ENCODE results near the gene TP63.

The TP63 gene

GRCh38 chr3:189809583-189809982 lies 178.4 kb downstream of the TP63 start:
- DNase-seq (ENCODE audit: low read depth in 1 of 2, low spot score in 1 of 2): no peak

GRCh38 chr3:189812806-189813465 lies 181.7 kb downstream of the TP63 start:
- no peak for DNase-seq (ENCODE audit: low read depth in 1 of 2, low spot score in 1 of 2)

GRCh38 chr3:189813647-189814240 lies 182.6 kb downstream of the TP63 start:
- no peak for DNase-seq (ENCODE audit: low read depth in 1 of 2, low spot score in 1 of 2)

- DNase-seq (ENCODE audit: low read depth in 1 of 2, low spot score in 1 of 2): no peak
Observed at GRCh38 chr3:189820365-189820720, 189.2 kb downstream of the TP63 start.

DNA sequence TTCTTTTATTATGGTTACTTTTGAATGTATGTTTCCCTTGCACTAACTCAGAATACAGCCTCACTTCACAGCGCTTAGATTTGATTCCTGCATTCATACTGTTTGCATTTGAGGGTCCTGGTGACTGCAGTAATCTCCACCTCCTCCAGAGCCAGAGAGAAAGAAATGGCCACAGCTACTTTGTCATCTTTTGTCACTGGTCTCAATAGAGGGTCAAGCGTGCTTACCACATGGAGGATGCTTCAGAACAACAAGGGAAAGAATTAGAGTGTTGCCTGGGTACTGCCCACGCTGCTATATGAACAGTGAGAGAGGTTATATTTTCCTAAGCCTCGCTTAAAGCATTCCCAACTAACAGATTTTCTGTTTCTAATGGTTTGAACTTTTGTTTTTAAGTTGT lies 190.1 kb downstream of the TP63 start:
- no peak for DNase-seq (ENCODE audit: low read depth in 1 of 2, low spot score in 1 of 2)

DNA sequence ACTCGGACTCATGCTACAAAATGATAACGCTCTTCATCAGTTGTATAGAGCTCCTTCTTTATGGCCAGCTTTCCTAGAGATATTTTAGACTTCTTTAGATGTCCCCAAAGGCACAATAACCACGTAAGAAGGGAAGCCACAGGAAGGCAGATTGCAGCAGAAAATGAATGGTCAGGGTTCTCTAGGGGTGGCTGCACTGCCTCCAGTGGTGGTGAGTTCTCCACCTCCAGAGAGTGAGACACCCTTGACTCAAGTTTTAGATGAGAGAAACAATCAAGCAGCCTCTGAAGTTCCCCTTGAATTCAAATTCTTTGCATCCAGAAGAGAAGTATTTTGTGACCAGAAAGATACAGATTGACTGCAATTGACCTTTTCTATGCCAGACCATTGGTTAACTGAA lies 191.5 kb downstream of the TP63 start:
- DNase-seq (ENCODE audit: low read depth in 1 of 2, low spot score in 1 of 2): no peak

DNA sequence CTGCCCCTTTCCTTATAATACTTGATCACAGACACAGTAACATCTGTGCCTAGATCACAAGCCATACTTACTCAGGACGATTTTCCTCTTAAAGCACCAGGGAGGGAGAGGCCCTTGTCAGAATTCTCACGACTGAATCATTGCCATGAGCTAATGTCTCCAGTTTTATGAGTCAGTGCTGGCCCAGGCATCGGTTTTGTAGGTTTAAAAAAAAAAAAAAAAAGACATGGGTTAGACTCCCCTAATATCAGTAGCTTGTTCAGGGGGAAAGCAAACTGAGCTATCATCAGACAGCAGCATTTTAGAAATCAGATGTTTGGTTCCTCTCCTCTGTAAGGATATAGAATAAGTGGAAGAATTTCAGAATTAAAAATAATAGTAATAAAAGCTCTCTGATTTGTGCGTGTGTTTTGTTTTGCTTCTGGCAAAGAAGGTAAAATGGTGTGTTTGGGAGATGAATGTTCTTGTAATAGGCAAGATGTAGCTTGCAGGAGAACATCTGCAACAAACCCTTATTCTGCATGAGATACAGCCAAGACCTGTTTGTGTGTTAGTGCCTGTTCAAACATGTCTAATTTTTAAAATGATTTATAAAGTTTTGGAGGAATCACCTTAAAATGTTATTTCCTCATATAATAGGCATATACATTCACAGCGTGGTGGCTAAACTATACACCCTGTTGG lies 193.6 kb downstream of the TP63 start:
- DNase-seq (ENCODE audit: low read depth in 1 of 2, low spot score in 1 of 2): no peak

DNA sequence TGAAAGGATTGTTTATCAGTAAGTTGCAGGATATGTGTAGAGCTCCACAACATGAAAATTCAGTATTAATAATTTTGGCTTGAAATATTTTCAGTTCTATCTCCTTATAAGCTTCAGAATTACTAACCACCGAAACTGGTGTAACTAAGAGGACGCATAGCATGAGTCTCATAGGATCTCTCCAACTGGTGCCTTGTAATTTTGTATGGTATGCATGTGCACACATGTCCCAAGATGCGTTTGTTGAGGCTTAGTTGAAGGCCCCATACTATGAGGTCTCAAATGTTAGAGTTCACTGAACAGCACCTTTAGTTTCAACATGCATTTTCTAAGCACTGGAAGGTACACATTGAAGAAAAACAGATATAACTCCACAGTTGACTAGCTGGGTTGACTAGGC lies 195.4 kb downstream of the TP63 start:
- DNase-seq (ENCODE audit: low read depth in 1 of 2, low spot score in 1 of 2): no peak

DNA sequence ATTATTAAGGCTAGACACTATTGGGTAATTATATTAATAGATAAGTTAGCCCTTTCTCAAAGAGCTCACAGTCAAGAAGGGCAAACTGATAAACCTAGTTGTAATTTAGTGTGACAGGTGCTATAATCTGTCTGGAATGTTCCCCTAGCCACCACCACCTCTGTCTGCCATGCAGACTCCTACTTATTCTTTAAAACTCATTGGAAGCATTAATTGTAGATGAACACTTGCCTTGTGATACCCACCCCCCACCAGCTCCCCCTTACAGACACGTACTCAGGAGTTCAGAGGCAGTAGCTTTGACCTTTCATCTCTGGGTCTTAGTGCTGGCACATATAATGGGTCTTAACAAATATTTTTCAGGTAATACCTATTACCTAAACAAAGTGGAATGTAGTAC lies 195.9 kb downstream of the TP63 start:
- no peak for DNase-seq (ENCODE audit: low read depth in 1 of 2, low spot score in 1 of 2)

DNA sequence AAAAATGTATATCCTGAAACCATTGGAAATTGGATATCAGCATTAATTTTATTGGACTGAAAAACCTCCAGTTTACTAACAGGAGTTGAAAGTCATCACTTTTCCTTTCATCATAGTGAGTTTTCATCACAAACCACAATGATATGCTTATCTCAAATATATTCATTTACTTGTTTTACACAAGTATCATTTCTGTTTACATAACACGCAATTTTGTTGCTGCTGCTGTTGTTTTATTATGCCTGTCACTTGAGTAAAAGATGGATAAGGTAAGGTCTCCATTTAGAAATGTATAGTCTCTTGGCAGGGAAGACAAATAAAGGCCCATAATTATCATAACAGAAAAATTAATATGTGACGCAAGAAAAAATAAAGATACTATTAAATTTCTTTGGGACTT lies 199.2 kb downstream of the TP63 start:
- DNase-seq (ENCODE audit: low read depth in 1 of 2, low spot score in 1 of 2): no peak

DNA sequence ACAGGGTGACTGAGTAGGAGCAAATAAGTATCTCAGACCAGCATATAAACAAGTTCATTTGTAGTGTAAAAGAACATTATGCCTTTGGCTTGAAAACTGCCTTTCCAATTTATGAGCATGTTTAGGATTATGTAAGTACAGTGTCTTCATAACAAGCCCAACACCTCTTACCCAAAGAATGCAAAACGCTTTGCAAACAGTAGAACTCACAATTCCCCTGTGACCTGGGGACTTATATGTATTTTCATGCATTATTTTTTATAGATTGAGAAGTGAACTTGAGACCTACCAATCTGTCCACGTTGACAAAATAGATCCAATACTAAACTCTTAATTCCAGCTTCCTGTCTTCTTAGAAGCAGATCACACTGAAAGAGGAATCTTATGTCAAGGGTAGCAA lies 202.1 kb downstream of the TP63 start:
- DNase-seq (ENCODE audit: low read depth in 1 of 2, low spot score in 1 of 2): no peak

DNA sequence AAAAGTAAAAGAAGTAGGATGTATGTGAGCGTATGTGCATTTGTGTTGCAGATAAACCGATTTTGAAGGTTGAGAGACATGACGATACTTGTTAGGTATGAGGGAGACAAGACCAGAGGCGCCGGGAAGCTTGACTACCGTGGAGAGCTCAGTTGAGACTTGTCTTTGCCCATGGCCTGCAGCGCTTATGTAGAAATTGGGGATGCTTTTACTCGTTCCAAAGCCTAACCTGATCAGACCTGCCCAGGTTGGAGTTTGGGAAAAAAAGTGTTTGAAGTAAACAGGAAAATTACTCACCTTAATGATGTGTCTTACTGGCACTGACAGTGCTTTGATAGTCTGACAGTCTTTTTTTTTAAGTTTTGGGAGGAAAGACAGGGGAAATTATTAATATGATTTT lies 202.8 kb downstream of the TP63 start:
- no peak for DNase-seq (ENCODE audit: low read depth in 1 of 2, low spot score in 1 of 2)

DNA sequence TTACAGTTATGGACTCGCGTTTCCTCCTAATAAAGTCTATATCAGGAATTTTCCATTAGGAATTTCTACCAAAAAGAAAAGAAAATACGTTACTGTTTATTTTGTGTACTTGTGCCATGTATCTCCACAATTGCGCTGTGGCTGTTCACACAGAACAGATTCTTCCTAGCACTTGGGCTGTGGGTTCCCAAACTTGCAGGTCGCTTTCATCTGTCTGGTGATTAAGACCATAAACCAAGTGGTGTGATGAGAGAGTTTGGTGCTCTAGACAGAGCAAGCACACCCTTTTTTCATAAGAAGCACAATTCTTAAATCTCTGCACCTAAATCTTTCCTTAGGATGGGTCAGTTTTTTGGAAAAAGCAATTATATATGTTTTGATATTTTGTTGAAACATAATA lies 203.3 kb downstream of the TP63 start:
- no peak for DNase-seq (ENCODE audit: low read depth in 1 of 2, low spot score in 1 of 2)

DNA sequence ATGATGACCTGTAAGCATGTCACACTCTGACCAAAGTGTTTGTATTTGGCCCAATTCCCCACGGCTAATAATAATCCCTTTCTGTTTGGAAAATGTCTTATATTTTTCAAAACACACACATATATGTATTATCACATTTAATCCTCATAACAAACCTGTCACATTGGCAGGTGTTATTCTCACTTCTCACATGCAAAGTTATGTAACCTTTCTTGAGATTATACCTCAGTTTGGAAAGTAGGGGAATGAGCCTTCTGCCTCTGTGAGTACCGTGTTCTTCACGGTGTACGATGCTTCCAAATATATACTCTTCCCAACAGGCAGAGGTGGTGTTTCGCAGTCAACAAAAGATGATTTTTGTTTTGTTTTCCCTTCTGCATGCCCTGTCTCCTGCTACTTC lies 205.6 kb downstream of the TP63 start:
- DNase-seq (ENCODE audit: low read depth in 1 of 2, low spot score in 1 of 2): no peak

DNA sequence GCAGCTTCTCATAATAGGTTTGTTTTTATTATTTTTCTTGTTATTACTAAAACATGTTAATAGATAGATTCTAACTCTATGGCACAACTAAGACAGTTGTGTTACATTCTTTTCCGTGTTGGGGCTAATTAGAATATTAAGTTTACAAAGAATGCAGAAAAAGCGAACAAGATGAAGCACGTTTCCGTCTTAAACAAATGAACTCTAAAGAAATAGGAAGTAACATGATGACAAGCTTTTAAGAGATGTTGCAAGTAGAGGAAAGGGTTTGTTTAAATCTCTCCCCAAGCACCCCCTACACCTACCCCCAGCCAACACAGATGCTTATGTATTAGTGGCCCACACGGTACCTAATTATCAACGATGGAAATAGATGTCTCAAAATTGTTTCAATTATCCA lies 207.1 kb downstream of the TP63 start:
- no peak for DNase-seq (ENCODE audit: low read depth in 1 of 2, low spot score in 1 of 2)

DNA sequence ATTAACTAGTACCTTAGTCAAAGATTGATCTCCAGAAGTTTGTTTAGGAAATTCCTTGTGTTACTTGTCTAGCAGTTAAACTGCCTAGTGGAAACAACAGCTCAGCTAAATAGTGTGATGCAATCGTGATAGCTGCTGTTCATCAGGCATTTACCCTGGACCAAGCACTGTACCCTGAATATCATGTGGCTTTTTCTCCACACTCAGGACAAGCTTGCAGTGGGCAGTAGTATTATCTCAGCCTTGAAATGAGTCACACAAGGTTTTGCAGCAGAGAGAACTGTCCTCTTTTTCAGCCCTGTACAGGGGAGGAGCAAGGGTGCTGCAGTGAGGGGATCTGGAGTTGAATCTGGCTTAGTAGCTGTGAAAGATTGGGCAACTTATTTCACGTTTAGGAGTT lies 208.4 kb downstream of the TP63 start:
- no peak for DNase-seq (ENCODE audit: low read depth in 1 of 2, low spot score in 1 of 2)

GRCh38 chr3:189841473-189842205 lies 210.4 kb downstream of the TP63 start:
- DNase-seq (ENCODE audit: low read depth in 1 of 2, low spot score in 1 of 2): no peak

- DNase-seq (ENCODE audit: low read depth in 1 of 2, low spot score in 1 of 2): no peak
Observed at GRCh38 chr3:189842681-189843602, 211.8 kb downstream of the TP63 start.

DNA sequence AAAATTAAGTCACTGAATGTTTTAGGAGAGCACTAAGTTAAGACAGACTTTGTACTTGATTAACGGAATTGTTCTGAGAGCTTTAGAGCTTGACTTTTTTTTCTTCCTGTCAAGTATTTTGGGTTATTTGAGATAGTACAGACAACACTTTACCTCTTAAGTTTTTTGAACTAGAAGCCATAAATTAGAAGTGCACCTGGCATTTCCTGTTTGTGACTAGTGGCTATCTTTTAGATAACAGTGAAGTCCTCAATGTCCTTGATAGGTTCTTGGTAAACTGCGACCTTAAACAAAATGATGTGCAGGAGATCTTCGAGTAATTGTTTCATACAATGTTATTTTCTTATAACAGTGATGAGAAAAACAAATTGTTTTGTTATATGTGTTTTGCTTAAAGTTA lies 213.9 kb downstream of the TP63 start:
- DNase-seq (ENCODE audit: low read depth in 1 of 2, low spot score in 1 of 2): no peak

GRCh38 chr3:189848395-189849040 lies 217.3 kb downstream of the TP63 start:
- no peak for DNase-seq (ENCODE audit: low read depth in 1 of 2, low spot score in 1 of 2)

DNA sequence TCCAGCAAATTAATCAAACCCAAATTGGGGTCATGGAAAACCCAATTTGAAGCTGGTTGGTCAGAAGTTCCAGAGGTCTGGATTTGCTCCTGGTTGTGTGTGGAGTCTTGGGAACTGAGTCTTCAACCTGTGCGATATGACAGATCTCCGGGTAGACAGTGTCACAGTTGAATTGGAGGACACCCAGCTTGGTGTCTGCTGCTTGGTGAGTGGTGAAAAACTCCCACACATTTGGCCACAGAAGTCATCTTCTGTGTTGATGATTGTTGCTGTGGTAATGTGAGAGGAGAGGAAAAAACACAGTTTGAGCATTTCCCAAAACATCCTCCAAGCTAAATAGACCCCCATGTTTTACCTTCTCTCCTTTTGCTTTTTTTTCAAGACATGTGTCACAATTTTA lies 218.1 kb downstream of the TP63 start:
- no peak for DNase-seq (ENCODE audit: low read depth in 1 of 2, low spot score in 1 of 2)

Measured in activated CD4-positive, alpha-beta T cell treated with anti-CD3 and anti-CD28 coated beads, Interleukin-2, amount 50 U/mL, for 24 hours (primary cell).